IMR-90 (cell line): ENCODE data around the gene ABR. TPM values are rescaled to one million over a fixed set of nuclear protein-coding genes. Genes with fewer than 3 reads are reported as not detected.

Experiments
- ATAC-seq: fragments of 200-7000 bp; cut with Tn5 transposase; 2 replicates; pipeline ENCODE4 v1.9.1; 2020; ENCODE audit warnings: low read depth, mild to moderate bottlenecking, moderate library complexity
- BruUV-seq: library from RNA; stranded (reverse); fragments of 400-500 nt; replicated peaks from 2 replicates; lab custom pipeline; 2021; lab: Mats Ljungman, UMichigan
- CTCF ChIA-PET: fragments of 300-600 bp; formaldehyde crosslinking; extraction: SDS; loops from one replicate; lab custom pipeline; 2021; ENCODE audit warnings: antibody characterized with exemption; lab: Yijun Ruan, JAX
- POLR2A ChIA-PET: fragments of 300-600 bp; sonication (Branson Sonifier 250); formaldehyde crosslinking; loops from one replicate; lab custom pipeline; 2022; ENCODE audit warnings: antibody characterized with exemption; ENCODE audit not compliant: unreplicated experiment; lab: Charles Lee
- DNase-seq: peaks from one replicate; pipeline ENCODE4 v3.0.0; 2013
- H2AFZ ChIP-seq: replicated peaks from 2 replicates; pipeline ENCODE3; 2013; ENCODE audit warnings: low read length, mild to moderate bottlenecking; ENCODE audit not compliant: poor library complexity
- H2AK5ac ChIP-seq: 2 replicates; pipeline ENCODE4 v1.6.1; 2013; ENCODE audit warnings: low read depth, low read length, inconsistent platforms
- H2AK9ac ChIP-seq: replicated peaks from 2 replicates; pipeline ENCODE3; 2013; ENCODE audit warnings: mild to moderate bottlenecking, low read depth, low read length, moderate library complexity; ENCODE audit not compliant: poor library complexity
- H2BK120ac ChIP-seq: 2 replicates; pipeline ENCODE4 v1.6.1; 2013; ENCODE audit warnings: low read depth, low read length, inconsistent platforms
- H2BK15ac ChIP-seq: 3 replicates; pipeline ENCODE4 v1.6.1; 2013; ENCODE audit warnings: low read depth, low read length, inconsistent platforms
- H2BK20ac ChIP-seq: 2 replicates; pipeline ENCODE4 v1.6.1; 2013; ENCODE audit warnings: low read depth, mild to moderate bottlenecking, inconsistent platforms, low read length, moderate library complexity
- H2BK5ac ChIP-seq: 2 replicates; pipeline ENCODE4 v1.6.1; 2013; ENCODE audit warnings: mild to moderate bottlenecking, low read depth, low read length, inconsistent platforms; ENCODE audit not compliant: poor library complexity, severe bottlenecking
- H3K14ac ChIP-seq: replicated peaks from 2 replicates; pipeline ENCODE4 v1.6.1; 2013; ENCODE audit warnings: low read depth, low read length, inconsistent platforms
- H3K18ac ChIP-seq: 2 replicates; pipeline ENCODE4 v1.6.1; 2013; ENCODE audit warnings: low read depth, low read length, control low read depth
- H3K23ac ChIP-seq: 2 replicates; pipeline ENCODE4 v1.6.1; 2013; ENCODE audit warnings: low read depth, low read length, inconsistent platforms
- H3K27ac ChIP-seq: 2 replicates; pipeline ENCODE4 v1.5.1; 2013; ENCODE audit warnings: mild to moderate bottlenecking, control low read depth, low read length; ENCODE audit not compliant: insufficient read depth
- H3K27me3 ChIP-seq: 2 replicates; pipeline ENCODE4 v1.6.1; 2013; ENCODE audit warnings: low read length; ENCODE audit not compliant: control insufficient read depth, insufficient read depth
- H3K36me3 ChIP-seq: 2 replicates; pipeline ENCODE4 v1.6.1; 2013; ENCODE audit warnings: low read length, mixed read lengths; ENCODE audit not compliant: control insufficient read depth, insufficient read depth
- H3K4ac ChIP-seq: 2 replicates; pipeline ENCODE4 v1.6.1; 2013; ENCODE audit warnings: low read depth, low read length, inconsistent platforms
- H3K4me1 ChIP-seq: 2 replicates; pipeline ENCODE4 v1.6.1; 2013; ENCODE audit warnings: low read length, mixed read lengths; ENCODE audit not compliant: control insufficient read depth, insufficient read depth
- H3K4me2 ChIP-seq: 2 replicates; pipeline ENCODE4 v1.6.1; 2013; ENCODE audit warnings: low read depth, mild to moderate bottlenecking, control low read depth, low read length, moderate library complexity
- H3K4me3 ChIP-seq: 2 replicates; pipeline ENCODE4 v1.5.1; 2013; ENCODE audit warnings: low read depth, mild to moderate bottlenecking, control low read depth, low read length, moderate library complexity; ENCODE audit not compliant: insufficient read depth
- H3K56ac ChIP-seq: 2 replicates; pipeline ENCODE4 v1.6.1; 2013; ENCODE audit warnings: low read length, inconsistent platforms; ENCODE audit not compliant: insufficient read depth; ENCODE audit errors: extremely low read depth
- H3K79me1 ChIP-seq, 2 experiments: 2 replicates each; pipeline ENCODE4 v1.6.1; 2013; ENCODE audit warnings: low read length in 2 of 2, inconsistent platforms in 1 of 2, low read depth in 1 of 2
- H3K9ac ChIP-seq: 2 replicates; pipeline ENCODE4 v1.6.1; 2013; ENCODE audit warnings: low read depth, low read length, control low read depth
- H3K9me1 ChIP-seq: 2 replicates; pipeline ENCODE4 v1.6.1; 2013; ENCODE audit warnings: low read length, inconsistent platforms; ENCODE audit not compliant: insufficient read depth
- H3K9me3 ChIP-seq: 2 replicates; pipeline ENCODE4 v1.6.1; 2013; ENCODE audit warnings: low read length; ENCODE audit not compliant: control insufficient read depth, insufficient read depth
- H4K20me1 ChIP-seq: 2 replicates; pipeline ENCODE4 v1.6.1; 2013; ENCODE audit warnings: low read length, inconsistent platforms; ENCODE audit not compliant: insufficient read depth
- H4K5ac ChIP-seq: 2 replicates; pipeline ENCODE4 v1.6.1; 2013; ENCODE audit warnings: mild to moderate bottlenecking, low read depth, low read length, control low read depth
- H4K8ac ChIP-seq, 2 experiments: 2 replicates each; pipeline ENCODE4 v1.6.1; 2013; ENCODE audit warnings: low read depth in 2 of 2, low read length in 2 of 2, control low read depth in 1 of 2, inconsistent platforms in 1 of 2
- H4K91ac ChIP-seq: 2 replicates; pipeline ENCODE4 v1.6.1; 2013; ENCODE audit warnings: low read depth, low read length, inconsistent platforms; ENCODE audit not compliant: insufficient read depth
- CHD1 ChIP-seq: IDR thresholded peaks from 2 replicates; pipeline ENCODE4 v1.6.1; 2012; ENCODE audit warnings: low read depth, low read length, improper control_type of control experiment
- MXI1 ChIP-seq: IDR thresholded peaks from 2 replicates; pipeline ENCODE4 v1.6.1; 2012; ENCODE audit warnings: low read depth, mild to moderate bottlenecking, low read length, moderate library complexity, borderline replicate concordance
- SMC3 ChIP-seq: fragments of 150-350 bp; IDR thresholded peaks from 2 replicates; pipeline ENCODE4 v1.6.1; 2016; ENCODE audit warnings: low read depth, mild to moderate bottlenecking, antibody characterized with exemption, low read length, moderate library complexity
- WGBS, 2 experiments: methylation state at CpG; one replicate each; pipeline versions ENCODE4 v1.1.5 to v1.1.7; 2013; ENCODE audit warnings: missing lambda C conversion rate in 2 of 2; ENCODE audit not compliant: insufficient read length in 1 of 2; ENCODE audit errors: extremely low coverage in 2 of 2; 5-methylcytosine and 5-hydroxymethylcytosine counted together
- dilution Hi-C: fragments of 300-500 bp; cut with HindIII; formaldehyde crosslinking; loops from one replicate; pipeline ENCODE4 v1.14.3; 2018; ENCODE audit warnings: low sequenced_read_pairs; ENCODE audit not compliant: unreplicated experiment
- in situ Hi-C: fragments of 300-500 bp; cut with MboI; formaldehyde crosslinking; loops from 3 replicates; pipeline ENCODE4 v1.14.3; 2019; ENCODE audit warnings: low sequenced_read_pairs, inconsistent platforms, mixed read lengths
- intact Hi-C: fragments of 100-400 bp; cut with micrococcal nuclease; formaldehyde crosslinking; loops from 2 replicates; pipeline ENCODE4 v1.10.0; 2022
- polyA plus RNA-seq, 3 experiments: library from polyadenylated mRNA; depleted of rRNA; stranded (reverse); fragments of >200 nt; gene quantifications; 2 replicates each; pipeline ENCODE4 v1.2.3, GENCODE V29; 2012; ENCODE audit warnings: low replicate concordance in 1 of 3
- total RNA-seq: library from RNA; depleted of rRNA; stranded (reverse); fragments of >200 nt; gene quantifications from 2 replicates; pipeline ENCODE4 v1.2.3, GENCODE V29; 2012

ABR gene
- total and polyA plus RNA-seq, 2 of the 4 experiments (the other 2 are of a cell fraction): 28.3 to 79.7 TPM

GRCh38 chr17:1149869-1150268, 29.9 kb downstream of the ABR start:
- TF ChIP-seq CHD1 (no peak), MXI1 (no peak), SMC3 (no peak)
- Histone ChIP-seq H4K8ac (no peak overlapping the region), H3K9ac (no peak overlapping the region), H3K79me1 (no peaks in the 10 kb centered on the region; a peak in 1 of 4 replicates), H2AFZ (no peak overlapping the region), H2BK15ac (no peak overlapping the region), H3K27me3 (no peaks in the 10 kb centered on the region), H3K4me3 (no peak overlapping the region), H3K4ac (no peak overlapping the region), H3K4me1 (no peaks in the 10 kb centered on the region), H3K9me1 (0 out of 2 replicates have a peak, but pooled peaks cover 5% of the 10 kb centered on the region), H4K91ac (no peak overlapping the region), H3K18ac (no peak overlapping the region), H3K9me3 (no peaks in the 10 kb centered on the region), H2BK5ac (no peak overlapping the region), H3K27ac (no peak overlapping the region), H4K20me1 (peaks cover 55% of the 10 kb centered on the region), H3K4me2 (no peak overlapping the region), H2BK20ac (no peak overlapping the region), H3K56ac (no peak overlapping the region), H2AK9ac (no peak overlapping the region), H3K23ac (no peak overlapping the region), H3K36me3 (peaks cover 11% of the 10 kb centered on the region; the same call in 1 of the 2 replicates), H3K14ac (no peak overlapping the region), H2AK5ac (no peak overlapping the region), H4K5ac (no peak overlapping the region), H2BK120ac (no peak overlapping the region)
- intact Hi-C loops (no loop called here), in situ Hi-C loops (no loop called here), dilution Hi-C loops (no loop called here)
- POLR2A ChIA-PET: no interaction called here
- CTCF ChIA-PET: no interaction called here
- 86% methylated on average over 4 of the region's 13 CpGs; no CpG with 5 or more reads in 1 of the 2 experiments for WGBS, 2 experiments
- BruUV-seq: no TSS peak
- ATAC-seq (no peak), DNase-seq (no peak)
